GM15510 (cell line): ENCODE measurements around the gene PRKAG2.

Experiments used
- POLR2A ChIP-seq: IDR thresholded peaks from 3 replicates; pipeline ENCODE4 v1.6.1; 2011; ENCODE audit warnings: borderline replicate concordance; ENCODE audit not compliant: insufficient read length; ENCODE audit errors: extremely low read depth

Gene PRKAG2

GRCh38 chr7:151690606-151691005 is 186.3 kb downstream of the PRKAG2 start:
- no peak for TF ChIP-seq POLR2A

DNA sequence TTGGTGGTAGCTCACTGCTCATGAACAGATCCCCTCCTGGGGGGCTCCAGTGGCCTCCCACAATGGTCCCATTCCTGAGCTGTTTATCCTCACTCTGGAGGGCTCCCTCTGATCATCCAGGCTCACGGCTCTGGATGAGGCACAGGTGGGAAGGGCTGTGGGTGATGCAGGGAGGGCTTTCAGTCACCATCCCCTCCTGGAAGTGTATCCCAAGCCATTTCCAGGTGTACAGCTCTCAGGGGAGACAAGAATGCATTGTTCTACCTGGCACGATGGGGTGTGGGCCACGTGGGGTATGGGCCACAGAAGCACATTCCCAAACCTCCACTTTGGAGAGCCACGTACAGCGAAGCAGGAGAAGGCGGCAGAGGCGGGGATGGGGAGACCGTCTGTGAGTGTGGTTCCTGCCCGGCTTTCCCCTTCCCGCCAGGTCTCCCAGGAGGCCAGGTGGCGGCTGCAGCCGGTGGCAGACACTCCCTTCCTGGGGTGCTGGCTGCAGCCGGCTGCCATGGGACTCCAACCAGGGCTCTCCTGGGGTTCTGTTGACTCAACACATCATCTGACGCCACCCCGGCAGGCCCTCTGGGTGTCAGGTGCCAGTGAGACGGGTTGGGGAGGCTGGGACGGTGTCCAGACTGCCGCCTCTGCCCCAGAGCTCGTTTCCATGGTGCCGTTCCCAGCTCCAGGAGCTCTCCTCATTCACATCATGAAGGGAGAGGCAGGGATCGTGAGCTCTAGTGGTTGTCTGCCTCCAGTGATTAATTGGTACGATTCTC is 187.5 kb downstream of the PRKAG2 start:
- TF ChIP-seq POLR2A = no peak

DNA sequence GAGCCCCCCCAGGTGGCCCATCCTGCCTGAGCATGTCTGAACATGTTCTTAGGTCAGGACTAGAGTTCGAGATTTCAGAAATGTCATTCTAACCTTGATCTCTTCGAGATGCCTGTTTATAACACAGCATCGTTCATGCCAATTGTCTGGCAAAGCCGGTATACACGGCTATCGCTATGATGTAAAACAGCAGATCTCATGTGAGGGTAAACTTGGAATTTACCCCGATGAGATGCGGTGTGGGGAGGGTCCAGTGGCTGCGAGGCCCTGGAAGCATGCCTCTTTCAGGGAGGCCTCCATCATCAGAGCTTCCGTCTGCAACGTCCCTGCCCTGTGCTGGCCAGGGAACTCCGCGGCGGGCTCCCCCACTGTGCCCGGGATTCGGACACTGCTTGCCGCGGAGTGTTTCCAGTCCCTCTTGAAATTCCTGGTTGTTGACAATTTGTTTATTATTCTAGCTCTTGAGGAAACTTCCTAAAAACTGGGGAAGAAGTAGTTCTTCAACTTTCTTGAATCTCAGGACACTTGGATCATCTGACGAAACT is 188.6 kb downstream of the PRKAG2 start:
- TF ChIP-seq POLR2A = no peak

DNA sequence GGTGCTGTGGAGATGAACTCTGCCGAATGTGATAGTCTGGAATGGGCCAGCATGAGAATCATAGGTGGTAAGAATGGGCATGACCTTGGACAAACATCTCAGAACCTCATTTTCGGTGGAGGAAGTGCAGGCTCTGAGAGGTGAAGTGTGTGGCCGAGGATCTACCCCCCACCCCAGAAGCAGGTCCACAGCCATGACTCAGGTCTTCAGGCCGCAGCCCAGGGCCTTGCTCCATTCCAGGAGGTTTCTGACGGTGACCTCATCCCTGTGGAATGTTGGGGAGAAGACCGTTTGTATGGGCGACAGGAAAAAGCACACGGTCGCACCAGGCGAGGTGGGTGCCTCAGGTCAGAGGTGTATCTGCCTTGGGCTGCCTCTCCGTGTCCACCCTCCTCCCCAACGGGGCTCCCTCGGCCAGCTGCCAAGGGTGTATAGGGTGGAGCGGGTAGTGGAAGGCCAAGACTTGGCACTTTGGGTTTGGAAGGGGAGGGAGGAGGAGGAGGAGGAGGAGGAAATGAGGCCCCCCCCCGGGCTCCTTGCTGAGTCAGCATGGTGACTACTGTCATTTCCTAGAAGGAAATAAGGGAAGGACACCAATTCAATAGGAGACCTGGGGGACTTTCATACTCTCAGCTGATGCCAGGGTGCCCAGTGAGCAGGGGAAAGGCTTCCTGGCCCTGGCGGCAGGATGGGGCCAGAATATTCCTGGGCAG is 189.2 kb downstream of the PRKAG2 start:
- TF ChIP-seq POLR2A = no peak

DNA sequence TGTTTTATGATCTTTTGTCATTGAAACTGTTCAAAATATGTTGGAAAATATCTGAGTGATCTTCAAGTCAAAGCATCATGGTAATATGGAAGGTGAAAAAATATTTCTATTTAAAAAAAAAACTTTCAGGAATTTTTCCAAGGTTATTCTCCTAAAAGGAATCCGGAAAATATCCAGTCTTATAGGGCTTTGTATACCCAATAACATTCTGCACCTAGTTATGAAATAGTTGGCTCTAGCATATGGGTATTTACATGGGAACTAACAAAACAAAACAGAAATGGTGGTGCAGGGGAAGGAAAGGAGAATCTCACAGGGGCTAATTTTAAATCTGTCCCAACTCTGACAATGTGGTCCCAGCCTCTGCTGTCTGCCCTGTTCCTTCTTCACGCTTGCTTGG is 190.1 kb downstream of the PRKAG2 start:
- no peak for TF ChIP-seq POLR2A

DNA sequence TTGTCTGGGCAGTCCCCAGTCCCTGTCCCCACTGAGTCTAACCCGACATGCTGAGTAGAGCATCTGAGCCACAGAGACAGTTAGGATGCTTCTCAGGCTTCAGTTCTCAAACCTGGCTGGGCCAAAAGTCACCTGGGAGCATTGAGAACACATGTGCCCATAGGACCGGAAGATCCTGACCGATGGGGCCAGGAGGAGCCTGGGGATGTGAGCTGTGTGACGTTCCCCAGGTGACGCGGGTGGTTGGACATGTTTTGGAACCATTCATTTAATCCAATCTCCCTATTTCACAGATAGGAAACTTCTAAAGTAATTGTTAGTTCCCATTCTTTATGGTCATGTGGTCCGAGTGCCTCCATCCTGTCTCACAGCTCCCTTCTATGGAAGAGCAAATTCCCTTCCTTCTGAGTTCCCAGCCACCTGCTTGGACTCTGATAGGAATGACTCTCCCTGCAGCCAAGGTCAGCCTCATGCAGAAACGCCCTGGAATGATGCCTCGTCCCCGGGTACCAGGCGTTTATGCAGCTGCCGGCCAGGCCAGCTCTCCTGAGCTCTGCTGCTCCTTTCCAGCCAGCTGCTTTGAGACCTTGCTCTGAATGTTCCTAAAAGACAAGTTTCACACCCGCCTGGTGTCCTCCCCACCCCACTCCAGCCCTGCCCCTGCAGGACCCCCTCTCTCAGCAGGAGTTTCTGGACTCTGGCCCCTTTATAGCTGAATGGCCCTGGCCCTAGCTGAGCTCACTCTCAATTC is 190.7 kb downstream of the PRKAG2 start:
- no peak for TF ChIP-seq POLR2A

DNA sequence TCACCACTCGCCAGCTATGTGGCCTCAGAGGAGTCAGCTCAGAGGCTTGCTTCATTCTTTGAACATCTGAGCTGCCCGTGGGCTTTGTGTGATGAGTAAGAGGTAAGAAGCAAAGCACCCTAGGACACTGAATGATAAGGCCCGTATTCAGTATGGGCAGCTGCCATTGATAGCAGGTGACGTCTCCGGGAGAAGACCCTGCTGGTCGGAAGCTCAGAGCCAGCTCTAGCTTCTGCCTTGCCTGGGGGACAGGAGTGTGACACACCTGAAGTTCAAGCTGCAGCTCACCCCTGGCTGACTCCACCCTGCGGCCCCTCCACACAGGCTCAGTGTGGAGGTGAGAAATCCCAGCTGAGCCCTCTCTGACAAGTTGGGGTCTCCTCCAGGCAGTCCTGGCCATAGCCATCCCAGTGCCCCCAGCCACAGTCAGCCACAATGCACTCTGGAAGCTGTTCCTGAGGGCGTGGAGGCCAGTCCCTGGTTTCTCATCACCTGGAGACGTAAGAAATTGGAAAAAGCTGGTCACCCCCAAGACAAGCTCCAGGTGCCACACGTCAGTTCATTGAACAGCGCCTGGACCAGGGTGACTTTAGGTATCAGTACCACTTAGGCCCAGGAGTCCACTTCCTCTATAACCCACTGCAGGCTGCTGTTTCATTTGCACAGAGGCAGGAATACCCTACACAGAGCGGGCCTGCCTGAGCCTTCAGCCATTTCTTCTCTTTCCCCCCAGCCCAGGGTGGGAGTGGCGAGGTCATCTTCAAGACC is 192.3 kb downstream of the PRKAG2 start:
- TF ChIP-seq POLR2A = no peak

DNA sequence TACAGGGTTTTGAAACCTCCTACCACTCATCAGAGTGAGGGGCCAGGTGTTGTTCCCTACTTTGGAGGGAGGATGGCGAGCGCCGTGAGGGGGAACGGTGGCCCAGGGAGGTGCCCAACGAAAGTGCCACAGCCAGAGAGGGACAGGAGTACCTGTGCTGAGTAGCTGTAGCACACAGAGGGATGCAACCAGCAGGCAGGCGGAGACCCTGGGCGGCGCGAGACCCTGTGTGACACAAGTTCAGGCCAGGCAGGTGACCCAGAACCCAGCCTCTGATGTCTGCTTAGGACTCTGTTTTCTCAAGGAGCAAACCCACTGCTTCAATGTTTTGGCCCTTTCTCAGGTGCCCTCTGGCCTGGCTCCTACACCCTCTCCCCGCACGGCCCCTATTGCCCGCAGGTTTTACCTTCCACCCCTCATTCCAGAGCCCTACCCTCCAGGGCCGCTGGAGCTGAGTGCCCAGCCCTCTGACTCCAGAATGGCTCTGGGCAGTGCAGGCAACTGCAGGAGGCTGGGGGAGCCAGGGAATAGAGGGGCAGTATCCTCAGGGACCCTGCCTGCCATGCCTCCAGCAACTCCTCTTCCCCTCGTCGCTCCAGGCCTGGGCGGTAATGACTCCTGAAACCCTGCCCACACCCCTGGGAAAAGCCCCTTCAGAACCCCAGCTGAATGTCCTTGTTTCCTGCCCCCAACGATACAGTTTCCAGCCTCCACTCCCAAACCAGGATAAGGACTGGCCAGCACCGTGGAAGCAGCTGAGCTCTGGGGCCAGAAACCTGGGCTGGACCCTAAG is 193.1 kb downstream of the PRKAG2 start:
- no peak for TF ChIP-seq POLR2A

DNA sequence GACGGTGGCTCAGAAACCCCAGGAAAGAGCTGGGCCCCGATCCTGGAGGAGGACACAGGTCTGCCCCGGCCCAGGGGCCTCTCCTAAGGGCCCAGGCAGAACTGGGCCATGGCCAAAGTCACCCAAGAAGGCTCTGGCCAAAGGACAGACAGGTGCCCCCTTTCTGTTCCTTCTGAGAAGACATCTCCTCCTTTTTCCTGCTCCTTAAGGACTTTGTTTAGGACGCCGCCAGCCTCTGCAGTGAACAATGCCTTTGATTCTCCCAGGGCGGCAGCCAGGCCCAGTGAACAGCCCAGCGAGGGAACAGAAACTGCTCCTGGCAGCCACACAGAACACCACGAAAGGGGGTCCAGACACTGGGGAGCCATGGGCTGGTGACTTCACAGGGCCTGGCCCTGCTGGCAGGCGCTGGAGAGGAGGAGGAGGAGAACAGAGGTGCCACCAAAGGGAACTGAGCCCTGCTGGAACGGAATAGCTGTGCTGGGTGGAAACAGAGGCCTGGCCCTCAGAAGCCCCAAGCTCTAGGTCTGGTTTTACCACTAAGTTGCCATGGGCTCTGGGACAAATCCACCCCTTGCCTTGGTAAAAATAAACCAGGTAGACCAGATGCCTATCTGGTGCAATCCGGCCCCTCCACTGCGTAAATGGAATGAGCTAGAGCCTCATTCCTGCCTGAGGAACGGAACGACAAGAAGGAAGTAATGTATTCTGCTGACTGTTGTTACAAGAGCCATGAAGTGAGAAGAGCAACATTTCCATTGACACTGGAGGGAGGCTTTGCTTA is 193.9 kb downstream of the PRKAG2 start:
- TF ChIP-seq POLR2A = no peak

DNA sequence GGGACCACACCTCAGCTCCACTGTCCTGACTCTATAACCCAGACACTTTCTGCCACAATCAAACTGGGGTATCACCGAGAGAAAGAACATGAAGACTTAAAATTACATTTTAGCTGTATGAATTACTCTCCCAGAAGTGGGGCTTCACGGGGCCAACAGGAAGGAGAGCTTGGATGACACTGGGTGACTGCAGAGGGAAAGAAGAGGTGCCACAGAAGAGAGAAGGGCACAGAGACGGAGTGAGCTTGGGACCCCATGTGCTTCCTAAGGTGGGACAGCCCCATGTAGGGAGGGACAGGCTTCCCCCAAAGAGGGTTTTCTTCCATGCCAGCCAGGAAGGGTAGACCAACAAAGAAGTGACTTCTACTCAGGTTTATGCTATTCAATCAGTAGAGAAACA is 195.2 kb downstream of the PRKAG2 start:
- TF ChIP-seq POLR2A = no peak

- no peak for TF ChIP-seq POLR2A
Observed at GRCh38 chr7:151680810-151681209, 196.1 kb downstream of the PRKAG2 start.

- TF ChIP-seq POLR2A = no peak
Observed at GRCh38 chr7:151679881-151680612, 196.9 kb downstream of the PRKAG2 start.
